Dendritic cell treated with granulocyte-macrophage colony-stimulating factor and Interleukin-4, amounts not matched to agents 40 ng/mL and 50 ng/mL, for 4 days (primary cell): ENCODE data around the gene NADK2.

Experiments used
- H3K27ac Mint-ChIP-seq: one replicate; pipeline ENCODE4 v1.8.0; 2022; ENCODE audit warnings: mild to moderate bottlenecking, mixed read lengths
- H3K27me3 Mint-ChIP-seq: one replicate; pipeline ENCODE4 v1.8.0; 2022; ENCODE audit warnings: mild to moderate bottlenecking, mixed read lengths
- H3K36me3 Mint-ChIP-seq: one replicate; pipeline ENCODE4 v1.8.0; 2022; ENCODE audit warnings: low read depth, mixed read lengths
- H3K4me1 Mint-ChIP-seq: one replicate; pipeline ENCODE4 v1.8.0; 2022; ENCODE audit warnings: low read depth, mixed read lengths
- H3K4me3 Mint-ChIP-seq: one replicate; pipeline ENCODE4 v1.8.0; 2022; ENCODE audit warnings: mild to moderate bottlenecking, moderate library complexity, mixed read lengths
- H3K9me3 Mint-ChIP-seq: one replicate; pipeline ENCODE4 v1.8.0; 2022; ENCODE audit warnings: mixed read lengths
- intact Hi-C: fragments of 100-400 bp; cut with micrococcal nuclease; formaldehyde crosslinking; loops from one replicate; pipeline ENCODE4 v1.15.0; 2022

The NADK2 gene

DNA sequence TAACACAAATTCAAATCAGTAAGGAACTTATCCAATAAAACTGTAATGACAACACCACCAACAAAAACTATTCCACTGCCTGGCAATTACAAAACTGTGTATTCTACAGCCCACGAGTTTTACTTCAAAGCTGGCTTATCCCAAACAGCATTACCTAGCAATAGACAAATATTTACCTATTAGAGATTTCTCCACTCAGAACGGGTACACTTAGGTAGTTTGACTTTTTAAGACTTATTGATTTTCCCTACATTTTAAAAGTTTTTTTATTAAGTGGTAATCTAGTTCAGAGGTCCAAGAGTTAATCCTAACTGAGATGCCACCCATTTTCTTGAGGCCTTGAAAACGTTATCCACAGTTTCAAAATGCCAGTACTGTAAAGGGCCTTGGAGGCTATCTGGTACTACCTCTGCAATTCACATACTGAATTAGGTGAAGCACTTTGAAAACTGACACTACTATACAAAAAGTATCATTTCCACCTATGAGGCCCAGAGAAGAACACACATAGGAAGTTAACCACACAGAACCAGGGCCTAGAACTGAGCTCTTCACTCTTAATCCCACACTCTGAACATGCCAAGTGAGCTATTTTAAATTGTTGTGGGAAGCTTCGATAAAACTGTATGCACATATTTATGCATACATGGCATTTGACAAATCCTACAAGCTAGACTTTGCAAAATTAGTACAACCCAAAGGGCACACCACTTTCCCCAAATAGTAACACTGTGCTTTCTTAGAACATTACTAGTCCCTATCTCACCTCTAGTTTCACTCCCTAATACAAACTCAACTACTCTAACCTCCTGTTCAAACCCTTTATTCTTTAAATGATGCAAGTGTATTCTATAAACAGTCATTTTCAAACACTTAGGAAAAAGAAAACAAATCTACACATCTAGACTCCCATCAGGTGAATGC lies 2.1 kb downstream of the NADK2 start:
- Mint-ChIP-seq H3K27me3 (no peaks in the 10 kb centered on the region), H3K27ac (no peak overlapping the region), H3K36me3 (peaks cover 11% of the 10 kb centered on the region), H3K9me3 (no peaks in the 10 kb centered on the region), H3K4me1 (peaks cover 47% of the 10 kb centered on the region), H3K4me3 (no peak overlapping the region)
- intact Hi-C loops = loop anchor here (5.0 kb wide), 2 partner anchors 418 to 638 kb away; partner anchors contain the start of gene NIPBL

DNA sequence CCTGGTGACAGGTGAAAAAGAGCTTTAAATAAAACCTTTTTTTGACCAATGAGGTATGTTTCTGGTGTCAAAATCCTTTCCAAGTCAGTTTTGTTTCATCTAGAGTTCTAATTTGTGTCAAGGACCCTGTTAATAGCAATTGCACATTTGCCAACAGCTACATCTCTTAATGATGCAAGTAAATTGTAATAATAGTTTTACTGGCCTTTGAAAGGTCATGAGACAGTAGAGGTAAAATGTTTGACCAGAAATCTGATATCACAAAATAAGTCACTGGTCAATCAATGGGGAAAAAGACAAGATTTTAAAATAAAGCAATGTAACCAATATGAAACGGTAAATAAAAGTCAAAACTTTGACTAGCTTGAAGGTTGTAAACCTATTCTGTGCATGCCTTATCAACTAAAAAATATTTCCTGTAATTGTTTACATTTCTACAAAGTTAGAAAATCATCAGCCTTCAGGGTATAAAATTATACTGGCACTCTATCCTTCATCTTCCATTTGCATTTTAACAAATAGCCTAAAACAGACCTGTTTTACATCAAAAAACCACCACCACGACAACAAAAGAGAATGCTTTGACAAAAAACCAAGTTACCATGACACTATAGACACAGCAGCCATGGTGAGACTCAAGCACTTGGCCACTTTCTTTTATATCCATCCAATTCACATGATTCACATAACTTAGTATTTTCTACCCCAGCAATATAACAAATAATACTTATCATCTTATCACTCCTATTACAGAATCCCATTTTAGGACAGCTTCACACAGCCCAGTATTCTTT lies 3.0 kb downstream of the NADK2 start:
- Mint-ChIP-seq H3K4me1 (peaks cover 43% of the 10 kb centered on the region), H3K27ac (no peak overlapping the region), H3K4me3 (no peak overlapping the region)

DNA sequence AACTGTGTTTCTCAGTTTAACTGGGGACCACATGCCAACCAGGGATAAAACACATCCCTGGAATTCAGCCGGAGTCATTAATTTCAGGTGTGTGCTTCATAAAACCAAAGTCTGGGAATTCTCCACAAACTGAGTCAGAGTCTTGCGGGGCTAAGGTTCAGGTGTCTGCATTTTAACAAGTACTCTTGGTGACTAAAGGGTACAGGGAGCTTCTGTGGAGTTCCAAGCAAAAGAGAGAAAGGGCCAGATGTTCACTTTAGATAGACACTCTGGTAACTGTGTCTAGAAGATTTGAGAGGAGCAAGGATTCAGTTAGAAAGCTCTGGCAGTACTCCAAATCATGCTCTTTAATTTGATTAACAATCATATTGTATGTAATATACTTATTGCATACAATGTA lies 4.0 kb downstream of the NADK2 start:
- H3K4me1 Mint-ChIP-seq = peaks cover 35% of the 10 kb centered on the region
- intact Hi-C loops = no loop called here
- H3K9me3 Mint-ChIP-seq = no peaks in the 10 kb centered on the region
- H3K27ac Mint-ChIP-seq = no peak overlapping the region
- H3K36me3 Mint-ChIP-seq = peaks cover 11% of the 10 kb centered on the region
- no peaks in the 10 kb centered on the region for H3K27me3 Mint-ChIP-seq
- H3K4me3 Mint-ChIP-seq = no peak overlapping the region

More for the DNA sequence above, 3.0 kb downstream of the NADK2 start:
- Mint-ChIP-seq H3K27me3 (no peaks in the 10 kb centered on the region), H3K9me3 (no peaks in the 10 kb centered on the region), H3K36me3 (peaks cover 11% of the 10 kb centered on the region)
- intact Hi-C loops = no loop called here

DNA sequence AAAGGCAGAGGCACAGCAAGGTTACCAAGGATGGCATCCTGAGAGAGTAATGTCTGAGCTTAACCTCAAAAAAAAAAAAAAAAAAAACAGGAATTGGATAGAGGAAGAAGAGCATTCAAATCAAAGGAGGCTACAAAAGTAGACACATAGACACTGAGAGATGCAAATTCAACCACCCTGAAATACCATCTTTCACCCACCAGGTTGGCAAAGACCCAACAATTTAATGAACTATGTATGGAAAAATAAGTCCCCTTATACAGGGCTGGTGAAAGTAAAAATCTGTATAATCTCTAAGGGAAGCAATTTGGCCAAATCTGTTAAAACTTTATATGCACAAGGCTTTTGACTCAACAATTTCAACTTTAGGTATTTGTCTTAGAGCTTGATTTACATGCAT lies 4.9 kb downstream of the NADK2 start:
- no peaks in the 10 kb centered on the region for H3K9me3 Mint-ChIP-seq
- H3K36me3 Mint-ChIP-seq = peaks cover 3% of the 10 kb centered on the region
- no peak overlapping the region for H3K27ac Mint-ChIP-seq
- no peaks in the 10 kb centered on the region for H3K27me3 Mint-ChIP-seq
- peaks cover 28% of the 10 kb centered on the region for H3K4me1 Mint-ChIP-seq
- H3K4me3 Mint-ChIP-seq = no peak overlapping the region
- intact Hi-C loops = no loop called here

DNA sequence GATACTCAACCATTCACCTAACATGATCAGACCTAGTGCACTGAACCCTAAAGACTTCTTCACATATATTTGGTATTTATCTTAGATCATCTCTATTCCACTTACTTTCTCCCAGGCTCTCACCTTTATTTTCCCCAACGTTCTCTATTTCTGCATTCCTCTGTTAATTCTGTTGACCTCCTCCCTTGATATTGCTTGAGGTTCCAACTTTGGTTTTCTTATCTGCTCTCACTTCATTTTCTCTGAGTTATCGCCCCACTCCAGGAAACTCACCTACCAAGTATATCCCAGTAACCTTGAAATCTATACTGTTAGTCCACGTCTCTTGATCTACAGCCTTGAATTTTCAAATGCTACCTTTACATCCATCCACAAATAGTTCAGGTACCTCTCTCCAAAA lies 9.2 kb downstream of the NADK2 start:
- intact Hi-C loops = no loop called here
- no peaks in the 10 kb centered on the region for H3K36me3 Mint-ChIP-seq
- no peaks in the 10 kb centered on the region for H3K9me3 Mint-ChIP-seq
- no peak overlapping the region for H3K27ac Mint-ChIP-seq
- peaks cover 9% of the 10 kb centered on the region for H3K4me1 Mint-ChIP-seq
- H3K27me3 Mint-ChIP-seq = no peaks in the 10 kb centered on the region
- no peak overlapping the region for H3K4me3 Mint-ChIP-seq

DNA sequence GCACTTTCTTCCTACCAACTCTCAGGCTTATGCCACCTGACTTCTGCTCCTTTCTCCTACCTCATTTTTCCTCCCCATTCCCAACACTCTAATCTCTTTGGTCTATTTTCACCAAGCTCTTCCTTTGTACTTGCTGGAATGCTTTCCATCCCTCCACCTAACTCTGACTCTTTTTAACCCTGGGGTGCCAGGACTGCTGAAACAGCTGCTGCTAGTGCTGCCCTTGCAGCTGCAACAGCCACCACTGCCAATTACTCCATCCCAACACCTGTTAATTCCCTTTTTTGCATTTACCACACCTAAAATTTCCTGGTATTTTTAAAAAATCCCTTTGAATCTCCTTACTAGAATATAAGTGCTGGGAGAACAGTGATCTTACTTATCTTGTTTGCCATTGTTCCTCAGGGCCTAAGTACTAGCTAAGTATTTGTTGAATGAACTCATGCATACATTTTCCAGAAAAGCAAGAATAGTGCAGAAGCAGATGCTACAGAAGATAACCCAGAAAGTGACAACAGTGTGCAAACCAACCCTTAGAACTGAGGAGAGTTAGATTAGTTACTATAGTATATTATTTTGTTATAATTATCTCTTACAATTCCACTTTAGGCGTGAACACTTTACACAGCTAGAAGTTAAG lies 11.5 kb downstream of the NADK2 start:
- Mint-ChIP-seq H3K27me3 (no peaks in the 10 kb centered on the region), H3K27ac (no peak overlapping the region), H3K9me3 (no peaks in the 10 kb centered on the region), H3K4me3 (no peak overlapping the region), H3K36me3 (peaks cover 10% of the 10 kb centered on the region), H3K4me1 (no peaks in the 10 kb centered on the region)
- intact Hi-C loops = no loop called here

DNA sequence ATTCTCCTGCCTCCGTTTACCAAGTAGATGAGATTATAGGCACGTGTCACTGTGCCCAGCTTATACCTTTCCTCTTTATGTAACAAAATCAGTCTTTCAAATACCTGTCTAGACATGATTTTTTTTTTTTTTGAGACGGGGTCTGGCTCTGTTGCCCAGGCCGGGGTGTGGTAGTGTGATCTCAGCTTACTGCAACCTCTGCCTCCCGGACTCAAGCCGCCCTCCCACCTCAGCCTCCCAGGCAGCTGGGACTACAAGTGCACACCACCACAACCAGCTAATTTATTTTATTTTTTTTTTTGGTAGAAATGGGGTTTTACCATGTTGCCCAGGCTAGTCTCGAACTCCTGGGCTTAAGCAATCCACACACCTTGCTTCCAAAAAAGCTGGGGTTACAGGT lies 13.2 kb downstream of the NADK2 start:
- H3K4me3 Mint-ChIP-seq = no peak overlapping the region
- no peaks in the 10 kb centered on the region for H3K27me3 Mint-ChIP-seq
- no peaks in the 10 kb centered on the region for H3K4me1 Mint-ChIP-seq
- H3K27ac Mint-ChIP-seq = no peak overlapping the region
- peaks cover 14% of the 10 kb centered on the region for H3K36me3 Mint-ChIP-seq
- intact Hi-C loops = no loop called here
- no peaks in the 10 kb centered on the region for H3K9me3 Mint-ChIP-seq

DNA sequence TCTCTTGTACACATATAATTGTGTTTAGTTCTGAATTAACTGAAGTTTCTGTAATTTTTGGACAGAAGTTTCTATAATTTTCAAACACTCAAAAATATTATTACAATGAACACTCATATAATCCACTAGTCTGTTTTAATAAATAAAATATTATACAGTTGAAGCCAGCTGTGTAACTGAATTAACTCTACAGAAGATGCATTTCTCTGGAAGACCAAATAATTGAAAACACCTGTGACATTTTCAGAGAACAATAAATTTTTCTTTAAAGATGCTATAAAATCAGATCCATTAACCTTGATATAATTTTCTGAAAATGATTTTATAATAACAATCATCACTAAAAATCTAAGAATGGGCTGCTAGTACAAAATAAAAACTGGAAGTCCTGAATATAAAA lies 14.7 kb downstream of the NADK2 start:
- H3K27ac Mint-ChIP-seq = no peak overlapping the region
- no peaks in the 10 kb centered on the region for H3K9me3 Mint-ChIP-seq
- H3K27me3 Mint-ChIP-seq = no peaks in the 10 kb centered on the region
- H3K4me3 Mint-ChIP-seq = no peak overlapping the region
- intact Hi-C loops = no loop called here
- H3K36me3 Mint-ChIP-seq = peaks cover 14% of the 10 kb centered on the region
- H3K4me1 Mint-ChIP-seq = no peaks in the 10 kb centered on the region

DNA sequence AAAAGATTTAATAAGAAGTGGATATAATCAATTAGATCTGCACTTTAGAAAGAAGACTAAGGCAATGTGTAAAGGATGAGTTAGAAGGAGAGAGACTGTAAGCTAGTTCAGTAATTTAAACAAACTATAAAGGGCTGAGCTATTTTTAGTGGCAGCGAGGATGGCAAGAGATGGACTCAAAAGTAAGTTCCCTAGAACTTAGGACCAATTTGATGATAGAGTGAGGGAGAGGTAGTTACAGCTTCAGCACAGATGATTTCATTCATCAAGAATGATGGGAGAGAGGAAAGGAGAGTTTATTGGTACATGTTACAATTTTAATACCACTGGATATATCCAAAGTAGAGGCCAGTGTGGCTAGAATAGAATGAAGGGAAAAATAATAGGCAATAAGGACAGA lies 19.1 kb downstream of the NADK2 start:
- H3K27me3 Mint-ChIP-seq = no peaks in the 10 kb centered on the region
- intact Hi-C loops = no loop called here
- H3K27ac Mint-ChIP-seq = no peak overlapping the region
- no peaks in the 10 kb centered on the region for H3K4me1 Mint-ChIP-seq
- H3K9me3 Mint-ChIP-seq = no peaks in the 10 kb centered on the region
- no peak overlapping the region for H3K4me3 Mint-ChIP-seq
- peaks cover 35% of the 10 kb centered on the region for H3K36me3 Mint-ChIP-seq

DNA sequence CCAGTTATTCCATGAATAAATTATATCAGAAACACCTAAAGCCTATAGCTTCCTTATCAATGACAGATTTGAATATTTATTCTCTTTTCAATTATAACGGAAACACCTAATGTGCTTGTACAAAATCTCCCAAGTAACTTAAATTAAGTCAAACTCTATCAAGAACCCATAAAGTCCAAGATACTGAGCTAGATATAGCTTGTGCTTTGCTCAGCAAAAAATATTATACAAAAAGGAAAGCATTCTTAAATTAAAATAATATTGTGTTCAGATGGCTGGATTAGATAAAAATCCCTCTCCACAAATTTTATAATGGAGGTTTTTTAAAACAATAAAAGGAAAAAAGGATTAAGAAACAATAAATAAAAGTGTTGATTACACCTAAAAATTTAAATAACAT lies 23.7 kb downstream of the NADK2 start:
- H3K9me3 Mint-ChIP-seq = no peaks in the 10 kb centered on the region
- no peaks in the 10 kb centered on the region for H3K4me1 Mint-ChIP-seq
- no peak overlapping the region for H3K27ac Mint-ChIP-seq
- intact Hi-C loops = no loop called here
- peaks cover 50% of the 10 kb centered on the region for H3K36me3 Mint-ChIP-seq
- no peak overlapping the region for H3K4me3 Mint-ChIP-seq
- no peaks in the 10 kb centered on the region for H3K27me3 Mint-ChIP-seq

DNA sequence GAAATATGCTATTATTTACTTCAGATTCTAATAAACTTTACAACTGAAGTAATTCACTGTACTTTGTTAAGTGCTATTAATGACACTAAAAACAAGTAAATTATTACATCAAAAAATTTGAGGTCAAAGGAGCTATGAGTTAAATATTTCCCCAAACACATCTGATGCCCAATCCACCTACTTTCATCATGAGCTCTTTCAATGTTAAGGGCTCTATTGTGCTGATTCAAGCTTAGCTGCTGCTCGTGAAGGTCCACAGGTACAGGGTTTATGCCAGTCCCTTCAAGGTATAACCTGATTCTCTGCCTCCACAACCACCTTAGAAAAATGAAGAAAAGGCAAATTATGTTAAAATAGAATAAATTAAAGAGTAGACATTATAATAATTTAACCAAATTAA lies 24.2 kb downstream of the NADK2 start:
- Mint-ChIP-seq H3K36me3 (peaks cover 55% of the 10 kb centered on the region), H3K27ac (no peak overlapping the region), H3K9me3 (no peaks in the 10 kb centered on the region), H3K4me3 (no peak overlapping the region), H3K4me1 (no peaks in the 10 kb centered on the region), H3K27me3 (no peaks in the 10 kb centered on the region)
- intact Hi-C loops = no loop called here

DNA sequence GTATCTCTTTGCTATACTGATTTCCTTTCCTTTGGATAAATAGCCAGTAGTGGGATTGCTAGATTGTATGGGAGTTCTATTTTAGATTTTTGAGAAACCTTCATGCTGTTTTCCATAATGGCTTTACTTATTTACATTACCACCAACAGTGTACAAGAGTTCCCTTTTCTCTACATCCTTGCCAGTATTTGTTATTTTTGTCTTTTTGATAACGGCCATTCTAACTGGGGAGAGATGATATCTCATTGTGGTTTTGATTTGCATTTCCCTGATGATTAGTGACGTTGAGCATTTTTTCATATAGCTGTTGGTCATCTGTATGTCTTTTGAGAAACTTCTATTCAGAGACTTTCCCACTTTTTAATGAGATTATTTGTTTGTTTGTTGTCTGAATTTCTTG lies 25.8 kb downstream of the NADK2 start:
- peaks cover 53% of the 10 kb centered on the region for H3K36me3 Mint-ChIP-seq
- no peak overlapping the region for H3K4me3 Mint-ChIP-seq
- no peaks in the 10 kb centered on the region for H3K4me1 Mint-ChIP-seq
- intact Hi-C loops = no loop called here
- H3K27me3 Mint-ChIP-seq = no peaks in the 10 kb centered on the region
- H3K9me3 Mint-ChIP-seq = no peaks in the 10 kb centered on the region
- H3K27ac Mint-ChIP-seq = no peak overlapping the region

DNA sequence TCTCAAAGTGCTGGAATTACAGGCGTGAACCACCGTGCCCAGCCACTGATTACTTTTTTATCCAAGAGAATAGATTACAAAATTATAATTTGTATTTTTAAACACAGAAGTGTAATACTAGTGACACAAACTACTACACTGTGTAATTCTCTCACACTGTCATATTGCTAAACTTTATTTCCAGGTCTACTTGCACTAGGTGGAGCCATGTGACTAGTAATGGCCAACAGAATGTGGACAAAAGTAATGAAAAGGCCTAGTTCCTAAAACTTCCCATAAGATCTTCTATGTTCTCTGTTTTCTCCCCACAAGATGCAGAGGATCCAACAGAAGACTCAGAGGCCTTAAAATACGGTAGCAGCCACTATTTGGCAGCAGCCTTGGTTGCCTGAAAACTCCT lies 27.3 kb downstream of the NADK2 start:
- H3K36me3 Mint-ChIP-seq = peaks cover 43% of the 10 kb centered on the region
- H3K4me3 Mint-ChIP-seq = no peak overlapping the region

DNA sequence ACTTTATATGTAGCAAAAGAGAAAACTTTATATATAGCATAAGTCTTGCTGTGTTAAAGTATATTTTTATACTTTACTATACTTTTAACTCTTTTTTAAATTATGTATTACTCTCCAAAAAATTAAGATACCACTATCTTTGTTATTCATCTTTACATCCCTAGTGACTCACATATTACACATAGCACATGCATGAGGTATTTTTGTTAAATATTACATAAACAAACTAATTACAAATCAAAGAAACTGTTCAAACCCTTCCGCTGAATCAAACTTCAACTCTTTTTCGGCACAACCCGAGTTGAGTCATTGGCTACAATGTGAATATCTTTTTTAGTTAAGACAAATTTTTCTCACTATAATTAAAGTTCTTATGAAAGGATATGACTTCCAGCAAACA lies 32.1 kb downstream of the NADK2 start:
- no peaks in the 10 kb centered on the region for H3K9me3 Mint-ChIP-seq
- no peak overlapping the region for H3K4me3 Mint-ChIP-seq
- intact Hi-C loops = no loop called here
- H3K4me1 Mint-ChIP-seq = no peaks in the 10 kb centered on the region
- H3K27ac Mint-ChIP-seq = no peak overlapping the region
- no peaks in the 10 kb centered on the region for H3K27me3 Mint-ChIP-seq
- peaks cover 43% of the 10 kb centered on the region for H3K36me3 Mint-ChIP-seq

More for the DNA sequence above, 27.3 kb downstream of the NADK2 start:
- Mint-ChIP-seq H3K27me3 (no peaks in the 10 kb centered on the region), H3K27ac (no peak overlapping the region), H3K9me3 (no peaks in the 10 kb centered on the region), H3K4me1 (no peaks in the 10 kb centered on the region)
- intact Hi-C loops = no loop called here
